Fibroblast of lung (primary cell): Measurements from ENCODE around the gene MRPL9.

Experiments used
- CTCF ChIP-seq, 2 donors: IDR thresholded peaks in 1 of 2; conservative IDR thresholded peaks in 1 of 2; 1 replicate in 1 of 2; 2 replicates in 1 of 2; pipeline ENCODE4 v1.5.1; 2011 to 2012; ENCODE audit warnings: low read length in 2 of 2, control low read depth in 1 of 2, inconsistent platforms in 1 of 2, low read depth in 1 of 2, mild to moderate bottlenecking in 1 of 2
- EZH2 ChIP-seq: IDR thresholded peaks from 2 replicates; pipeline ENCODE4 v1.5.1; 2012; ENCODE audit warnings: low read length, control low read depth, mild to moderate bottlenecking; ENCODE audit errors: missing control alignments

- TF ChIP-seq CTCF (conservative IDR thresholded peaks at IDR 0.05 in 1 of 2, IDR thresholded peaks at IDR 0.05 in 1 of 2; ENCODE audit: low read depth in 1 of 2, low read length in 2 of 2) (no peak), EZH2 (no peak)
Observed at GRCh38 chr1:151762941-151763921, at the start of gene MRPL9.
